Adrenal gland (tissue), 12 donors: Measurements from ENCODE around the gene KRT81. TPM values are rescaled to one million over a fixed set of nuclear protein-coding genes. Genes with fewer than 3 reads are reported as not detected.
A peak's percentile ranks its signal among the peaks of the same experiment; 100 is the strongest.
"Not testable (repeated sequence)": the region's sequence is repeated elsewhere in the genome, so short reads cannot be mapped to it uniquely, and the experiment has no call there.

Experiments used
- DNase-seq, 7 donors: peaks; one replicate each; pipeline ENCODE4 v3.0.0-alpha.2; 2019 to 2020
- H3K27ac ChIP-seq, 5 donors: fragments of 200-600 bp; sonication (generic) in 4 of 5; 1 replicate in 3 of 5; 2 replicates in 2 of 5; pipeline versions ENCODE4 v1.5.1 to v1.8.0; 2016 to 2020; ENCODE audit warnings: mild to moderate bottlenecking in 1 of 5
- H3K27me3 ChIP-seq: fragments of 200-600 bp; 2 replicates; pipeline ENCODE4 v1.8.0; 2021
- H3K36me3 ChIP-seq, 2 donors: fragments of 200-600 bp; replicated peaks in 1 of 2; 1 replicate in 1 of 2; 2 replicates in 1 of 2; pipeline versions ENCODE4 v1.5.1 to v1.8.0; 2018 to 2022
- H3K4me1 ChIP-seq, 2 donors: fragments of 200-600 bp; replicated peaks in 1 of 2; 1 replicate in 1 of 2; 2 replicates in 1 of 2; pipeline versions ENCODE4 v1.5.1 to v1.8.0; 2018 to 2021
- H3K4me3 ChIP-seq, 4 donors: fragments of 200-600 bp; sonication (generic) in 3 of 4; one replicate each; pipeline ENCODE4 v1.5.1; 2016 to 2018
- H3K9me3 ChIP-seq, 3 donors: fragments of 200-600 bp; sonication (generic) in 1 of 3; replicated peaks in 1 of 3; 1 replicate in 2 of 3; 2 replicates in 1 of 3; pipeline versions ENCODE4 v1.5.1 to v1.8.0; 2016 to 2021
- CTCF ChIP-seq, 6 experiments: fragments of 450-650 bp in 4 of 6; fragments of 200-600 bp in 2 of 6; sonication (generic) in 1 of 6; IDR thresholded peaks; 1 replicate in 5 of 6; 2 replicates in 1 of 6; pipeline versions ENCODE4 v1.5.1 to v1.8.0; 2016 to 2021; ENCODE audit warnings: antibody characterized with exemption in 6 of 6, mild to moderate bottlenecking in 2 of 6, moderate library complexity in 1 of 6
- POLR2A ChIP-seq, 2 donors: fragments of 450-650 bp; IDR thresholded peaks; one replicate each; pipeline ENCODE4 v1.6.1; 2017; ENCODE audit warnings: antibody characterized with exemption in 2 of 2, mild to moderate bottlenecking in 2 of 2, moderate library complexity in 1 of 2
- WGBS, 4 donors: extraction: QIAGEN DNeasy Blood & Tissue Kit in 2 of 4; methylation state at CpG; one replicate each; pipeline versions ENCODE4 v1.1.5 to v1.1.7; 2013 to 2017; 5-methylcytosine and 5-hydroxymethylcytosine counted together
- intact Hi-C, 2 donors: fragments of 100-400 bp; cut with DNase I; formaldehyde crosslinking; loops; one replicate each; pipeline versions ENCODE4 v1.14.1 to v1.15.0; 2022 to 2023
- polyA plus RNA-seq, 3 donors: library from polyadenylated mRNA; stranded (reverse); fragments of 200-250 nt in 2 of 3; fragments of 350-450 nt in 1 of 3; fragmentation: Illumina TruSeq in 1 of 3; extraction: RNeasy Lipid Tissue Mini Kit (QIAGEN cat#74804) in 1 of 3; gene quantifications; one replicate each; pipeline ENCODE4 v1.2.3, GENCODE V29; 2013 to 2014
- total RNA-seq, 9 donors: library from RNA; depleted of rRNA in 4 of 9; stranded (reverse); fragments of >200 nt in 4 of 9; fragments of 120-200 nt in 1 of 9; fragmentation: NEBNext Ultra II Directional in 1 of 9; extraction: Animal tissue kit (Norgen Biotek cat#: 25700) in 1 of 9; gene quantifications; one replicate each; pipeline versions ENCODE4 v1.1.0 to v1.2.4, GENCODE V29; 2013 to 2023
- donor health status: healthy with polysubstance abuse.
- donor health status: Bipolar disorder and iron deficiency.
- donor health status: DM: yes; HTN: yes; CAD: no.
- donor health status: DM: no; HTN: no; CAD: no.
- donor health status: DM: no; HTN: no; CAD: no.
- donor health status: DM: yes; HTN: yes; CAD: no.

The KRT81 gene
- total and polyA plus RNA-seq, 12 donors: 0.25 to 0.42 TPM; not detected in 10

- Histone ChIP-seq H3K4me3 (no peak overlapping the region), H3K9me3 (no peaks in the 10 kb centered on the region), H3K4me1 (no peaks in the 10 kb centered on the region), H3K27me3 (no peaks in the 10 kb centered on the region), H3K27ac (no peak overlapping the region), H3K36me3 (no peaks in the 10 kb centered on the region)
- DNase-seq: peak in 1 of 7 donors; percentile 34
- WGBS, 4 donors: 73 to 95% (median 85%) methylated on average over 1 of the region's 1 CpG
- no peak for TF ChIP-seq POLR2A (IDR thresholded peaks at IDR 0.05)
- TF ChIP-seq CTCF (IDR thresholded peaks at IDR 0.05): no peak
- intact Hi-C loops: no loop called here
Measured at GRCh38 chr12:52293926-52294325, 2.6 kb upstream of the KRT81 start.

- DNase-seq, H3K36me3 ChIP-seq, H3K27ac ChIP-seq, H3K27me3 ChIP-seq, intact Hi-C loops, H3K4me1 ChIP-seq, H3K9me3 ChIP-seq, H3K4me3 ChIP-seq: not testable (repeated sequence)
- WGBS, 4 donors: no CpG with 5 or more reads among the region's 5 CpGs
Measured at GRCh38 chr12:52290483-52291134, 725 bp downstream of the KRT81 start.

- H3K27me3 ChIP-seq, H3K4me3 ChIP-seq, intact Hi-C loops, H3K4me1 ChIP-seq, H3K36me3 ChIP-seq, H3K27ac ChIP-seq, H3K9me3 ChIP-seq: not testable (repeated sequence)
- 81 to 91% (median 86%) methylated on average over 13 to 17 of the region's 17 CpGs for WGBS, 4 donors
- DNase-seq: peak in 1 of 7 donors; percentile 13
Measured at GRCh38 chr12:52287816-52288805, 3.2 kb downstream of the KRT81 start.

GRCh38 chr12:52286857-52287785 is 4.2 kb downstream of the KRT81 start:
- H3K4me1 ChIP-seq, H3K27me3 ChIP-seq, intact Hi-C loops, H3K27ac ChIP-seq, H3K36me3 ChIP-seq, H3K4me3 ChIP-seq, H3K9me3 ChIP-seq: not testable (repeated sequence)
- WGBS, 4 donors: 89 to 97% (median 93%) methylated on average over 11 to 21 of the region's 21 CpGs
- DNase-seq: peak in 1 of 7 donors; percentile 6

- WGBS, 4 donors: 81 to 94% (median 90%) methylated on average over 4 to 24 of the region's 24 CpGs
- TF ChIP-seq CTCF (IDR thresholded peaks at IDR 0.05) (no peak), POLR2A (IDR thresholded peaks at IDR 0.05) (no peak)
- no peak overlapping the region for H3K27ac ChIP-seq
- intact Hi-C loops: no loop called here
- no peaks in the 10 kb centered on the region for H3K4me1 ChIP-seq
- H3K9me3 ChIP-seq: no peaks in the 10 kb centered on the region
- no peak overlapping the region for H3K4me3 ChIP-seq
- peak in 1 of 7 donors; percentile 13 for DNase-seq
- H3K27me3 ChIP-seq: no peaks in the 10 kb centered on the region
- no peaks in the 10 kb centered on the region for H3K36me3 ChIP-seq
Measured at GRCh38 chr12:52285851-52286530, 5.3 kb downstream of the KRT81 start.
